ENCODE results near the gene CARF.
"Not testable (repeated sequence)": the region's sequence is repeated elsewhere in the genome, so short reads cannot be mapped to it uniquely, and the experiment has no call there.

CARF gene

GRCh38 chr2:202934456-202934855 is 22.4 kb downstream of the CARF start:
- Histone ChIP-seq H3K9me3 (ENCODE audit: control insufficient read depth in 1 of 2, low read length in 2 of 2) (no peaks in the 10 kb centered on the region), H3K9ac (ENCODE audit: low read depth in 1 of 2, low read length in 2 of 2) (no peak overlapping the region), H3K4me3 (ENCODE audit: low read depth in 1 of 2, low read length in 2 of 2) (no peak overlapping the region), H3K4me1 (ENCODE audit: control insufficient read depth in 1 of 2, insufficient read depth in 2 of 2, low read length in 2 of 2) (no peaks in the 10 kb centered on the region), H3K36me3 (ENCODE audit: control insufficient read depth in 1 of 2, insufficient read depth in 2 of 2, low read length in 2 of 2) (peaks cover 9 to 11% of the 10 kb centered on the region in 2 donors), H3K27me3 (ENCODE audit: control insufficient read depth in 1 of 2, insufficient read depth in 2 of 2, low read length in 2 of 2) (no peaks in the 10 kb centered on the region), H3K27ac (ENCODE audit: low read depth, low read length) (no peak overlapping the region)

GRCh38 chr2:202938960-202939359 is 26.9 kb downstream of the CARF start:
- no peaks in the 10 kb centered on the region for H3K9me3 ChIP-seq (ENCODE audit: control insufficient read depth in 1 of 2, low read length in 2 of 2)
- no peak overlapping the region for H3K4me3 ChIP-seq (ENCODE audit: low read depth in 1 of 2, low read length in 2 of 2)
- H3K9ac ChIP-seq (ENCODE audit: low read depth in 1 of 2, low read length in 2 of 2) = no peak overlapping the region
- no peak overlapping the region for H3K27ac ChIP-seq (ENCODE audit: low read depth, low read length)
- H3K27me3 ChIP-seq (ENCODE audit: control insufficient read depth in 1 of 2, insufficient read depth in 2 of 2, low read length in 2 of 2) = no peaks in the 10 kb centered on the region
- no peaks in the 10 kb centered on the region for H3K4me1 ChIP-seq (ENCODE audit: control insufficient read depth in 1 of 2, insufficient read depth in 2 of 2, low read length in 2 of 2)
- H3K36me3 ChIP-seq (ENCODE audit: control insufficient read depth in 1 of 2, insufficient read depth in 2 of 2, low read length in 2 of 2) = peaks cover 3 to 6% of the 10 kb centered on the region in 2 donors

GRCh38 chr2:202941771-202942170 is 29.7 kb downstream of the CARF start:
- no peaks in the 10 kb centered on the region for H3K4me1 ChIP-seq (ENCODE audit: control insufficient read depth in 1 of 2, insufficient read depth in 2 of 2, low read length in 2 of 2)
- peaks cover 6% of the 10 kb centered on the region in 2 donors for H3K36me3 ChIP-seq (ENCODE audit: control insufficient read depth in 1 of 2, insufficient read depth in 2 of 2, low read length in 2 of 2)
- H3K27ac ChIP-seq (ENCODE audit: low read depth, low read length) = no peak overlapping the region
- no peak overlapping the region for H3K9ac ChIP-seq (ENCODE audit: low read depth in 1 of 2, low read length in 2 of 2)
- no peak overlapping the region for H3K4me3 ChIP-seq (ENCODE audit: low read depth in 1 of 2, low read length in 2 of 2)
- no peaks in the 10 kb centered on the region for H3K9me3 ChIP-seq (ENCODE audit: control insufficient read depth in 1 of 2, low read length in 2 of 2)
- no peaks in the 10 kb centered on the region for H3K27me3 ChIP-seq (ENCODE audit: control insufficient read depth in 1 of 2, insufficient read depth in 2 of 2, low read length in 2 of 2)

- Histone ChIP-seq H3K36me3 (ENCODE audit: control insufficient read depth in 1 of 2, insufficient read depth in 2 of 2, low read length in 2 of 2) (peaks cover 0 to 6% of the 10 kb centered on the region in 2 donors), H3K4me3 (ENCODE audit: low read depth in 1 of 2, low read length in 2 of 2) (no peak overlapping the region), H3K27me3 (ENCODE audit: control insufficient read depth in 1 of 2, insufficient read depth in 2 of 2, low read length in 2 of 2) (no peaks in the 10 kb centered on the region)
These were observed 32.3 kb downstream of the CARF start for GRCh38 chr2:202944408-202944807.

GRCh38 chr2:202944816-202945215 is 32.7 kb downstream of the CARF start:
- H3K9ac ChIP-seq (ENCODE audit: low read depth in 1 of 2, low read length in 2 of 2) = no peak overlapping the region

More at GRCh38 chr2:202944408-202944807, 32.3 kb downstream of the CARF start:
- H3K9ac ChIP-seq (ENCODE audit: low read depth in 1 of 2, low read length in 2 of 2) = no peak overlapping the region
- H3K27ac ChIP-seq (ENCODE audit: low read depth, low read length) = no peak overlapping the region
- peaks cover 2 to 12% of the 10 kb centered on the region in 2 donors for H3K9me3 ChIP-seq (ENCODE audit: control insufficient read depth in 1 of 2, low read length in 2 of 2)
- H3K4me1 ChIP-seq (ENCODE audit: control insufficient read depth in 1 of 2, insufficient read depth in 2 of 2, low read length in 2 of 2) = no peaks in the 10 kb centered on the region

GRCh38 chr2:202945497-202945896 is 33.4 kb downstream of the CARF start:
- Histone ChIP-seq H3K9ac (ENCODE audit: low read depth in 1 of 2, low read length in 2 of 2) (no peak overlapping the region), H3K4me1 (ENCODE audit: control insufficient read depth in 1 of 2, insufficient read depth in 2 of 2, low read length in 2 of 2) (no peaks in the 10 kb centered on the region), H3K27ac (ENCODE audit: low read depth, low read length) (no peak overlapping the region), H3K27me3 (ENCODE audit: control insufficient read depth in 1 of 2, insufficient read depth in 2 of 2, low read length in 2 of 2) (no peaks in the 10 kb centered on the region), H3K4me3 (ENCODE audit: low read depth in 1 of 2, low read length in 2 of 2) (no peak overlapping the region), H3K36me3 (ENCODE audit: control insufficient read depth in 1 of 2, insufficient read depth in 2 of 2, low read length in 2 of 2) (peaks cover 0 to 6% of the 10 kb centered on the region in 2 donors), H3K9me3 (ENCODE audit: control insufficient read depth in 1 of 2, low read length in 2 of 2) (peaks cover 2 to 12% of the 10 kb centered on the region in 2 donors)

More at GRCh38 chr2:202944816-202945215, 32.7 kb downstream of the CARF start:
- H3K9me3 ChIP-seq (ENCODE audit: control insufficient read depth in 1 of 2, low read length in 2 of 2) = peaks cover 2 to 12% of the 10 kb centered on the region in 2 donors
- H3K4me3 ChIP-seq (ENCODE audit: low read depth in 1 of 2, low read length in 2 of 2) = no peak overlapping the region
- peaks cover 0 to 6% of the 10 kb centered on the region in 2 donors for H3K36me3 ChIP-seq (ENCODE audit: control insufficient read depth in 1 of 2, insufficient read depth in 2 of 2, low read length in 2 of 2)
- H3K4me1 ChIP-seq (ENCODE audit: control insufficient read depth in 1 of 2, insufficient read depth in 2 of 2, low read length in 2 of 2) = no peaks in the 10 kb centered on the region
- no peak overlapping the region for H3K27ac ChIP-seq (ENCODE audit: low read depth, low read length)
- H3K27me3 ChIP-seq (ENCODE audit: control insufficient read depth in 1 of 2, insufficient read depth in 2 of 2, low read length in 2 of 2) = no peaks in the 10 kb centered on the region

- H3K27me3 ChIP-seq (ENCODE audit: control insufficient read depth in 1 of 2, insufficient read depth in 2 of 2, low read length in 2 of 2); H3K27ac ChIP-seq (ENCODE audit: low read depth, low read length); H3K9ac ChIP-seq (ENCODE audit: low read depth in 1 of 2, low read length in 2 of 2); H3K36me3 ChIP-seq (ENCODE audit: control insufficient read depth in 1 of 2, insufficient read depth in 2 of 2, low read length in 2 of 2); H3K4me1 ChIP-seq (ENCODE audit: control insufficient read depth in 1 of 2, insufficient read depth in 2 of 2, low read length in 2 of 2); H3K4me3 ChIP-seq (ENCODE audit: low read depth in 1 of 2, low read length in 2 of 2): not testable (repeated sequence)
- H3K9me3 ChIP-seq (ENCODE audit: control insufficient read depth in 1 of 2, low read length in 2 of 2) = peaks cover 2 to 12% of the 10 kb centered on the region in 2 donors
These were observed 37.3 kb downstream of the CARF start for GRCh38 chr2:202949333-202949732.

GRCh38 chr2:202950592-202950991 is 38.5 kb downstream of the CARF start:
- no peaks in the 10 kb centered on the region for H3K36me3 ChIP-seq (ENCODE audit: control insufficient read depth in 1 of 2, insufficient read depth in 2 of 2, low read length in 2 of 2)

GRCh38 chr2:202960524-202960923 is 48.4 kb downstream of the CARF start:
- no peaks in the 10 kb centered on the region for H3K4me1 ChIP-seq (ENCODE audit: control insufficient read depth in 1 of 2, insufficient read depth in 2 of 2, low read length in 2 of 2)
- no peaks in the 10 kb centered on the region for H3K27me3 ChIP-seq (ENCODE audit: control insufficient read depth in 1 of 2, insufficient read depth in 2 of 2, low read length in 2 of 2)
- H3K4me3 ChIP-seq (ENCODE audit: low read depth in 1 of 2, low read length in 2 of 2) = no peak overlapping the region
- H3K27ac ChIP-seq (ENCODE audit: low read depth, low read length) = no peak overlapping the region
- H3K36me3 ChIP-seq (ENCODE audit: control insufficient read depth in 1 of 2, insufficient read depth in 2 of 2, low read length in 2 of 2) = peaks cover 0 to 8% of the 10 kb centered on the region in 2 donors
- no peaks in the 10 kb centered on the region for H3K9me3 ChIP-seq (ENCODE audit: control insufficient read depth in 1 of 2, low read length in 2 of 2)
- no peak overlapping the region for H3K9ac ChIP-seq (ENCODE audit: low read depth in 1 of 2, low read length in 2 of 2)

More at GRCh38 chr2:202950592-202950991, 38.5 kb downstream of the CARF start:
- no peaks in the 10 kb centered on the region for H3K4me1 ChIP-seq (ENCODE audit: control insufficient read depth in 1 of 2, insufficient read depth in 2 of 2, low read length in 2 of 2)
- no peak overlapping the region for H3K9ac ChIP-seq (ENCODE audit: low read depth in 1 of 2, low read length in 2 of 2)
- H3K27ac ChIP-seq (ENCODE audit: low read depth, low read length) = no peak overlapping the region
- H3K9me3 ChIP-seq (ENCODE audit: control insufficient read depth in 1 of 2, low read length in 2 of 2) = peaks cover 2 to 12% of the 10 kb centered on the region in 2 donors
- H3K4me3 ChIP-seq (ENCODE audit: low read depth in 1 of 2, low read length in 2 of 2) = no peak overlapping the region
- H3K27me3 ChIP-seq (ENCODE audit: control insufficient read depth in 1 of 2, insufficient read depth in 2 of 2, low read length in 2 of 2) = no peaks in the 10 kb centered on the region

- H3K4me1 ChIP-seq (ENCODE audit: control insufficient read depth in 1 of 2, insufficient read depth in 2 of 2, low read length in 2 of 2) = no peaks in the 10 kb centered on the region
- no peaks in the 10 kb centered on the region for H3K27me3 ChIP-seq (ENCODE audit: control insufficient read depth in 1 of 2, insufficient read depth in 2 of 2, low read length in 2 of 2)
- no peak overlapping the region for H3K27ac ChIP-seq (ENCODE audit: low read depth, low read length)
- H3K36me3 ChIP-seq (ENCODE audit: control insufficient read depth in 1 of 2, insufficient read depth in 2 of 2, low read length in 2 of 2) = peaks cover 0 to 5% of the 10 kb centered on the region in 2 donors
- no peak overlapping the region for H3K4me3 ChIP-seq (ENCODE audit: low read depth in 1 of 2, low read length in 2 of 2)
- H3K9ac ChIP-seq (ENCODE audit: low read depth in 1 of 2, low read length in 2 of 2) = no peak overlapping the region
- no peaks in the 10 kb centered on the region for H3K9me3 ChIP-seq (ENCODE audit: control insufficient read depth in 1 of 2, low read length in 2 of 2)
These were observed 51.6 kb downstream of the CARF start for GRCh38 chr2:202963712-202964111.
